Naive thymus-derived CD4-positive, alpha-beta T cell (primary cell): ENCODE measurements around the gene TRIM40. TPM values are rescaled to one million over a fixed set of nuclear protein-coding genes. Genes with fewer than 3 reads are reported as not detected.

ENCODE experiments used
- ATAC-seq: fragments of 150-1000 bp; cut with Tn5 transposase; 2 replicates; pipeline ENCODE4 v1.10.0; 2021; ENCODE audit warnings: mild to moderate bottlenecking, moderate library complexity
- CTCF ChIA-PET: fragments of 350-600 bp; sonication (Branson Sonifier 250); formaldehyde crosslinking; loops from one replicate; lab custom pipeline; 2021; ENCODE audit warnings: antibody characterized with exemption; lab: Charles Lee
- POLR2A ChIA-PET: fragments of 350-600 bp; sonication (Branson Sonifier 250); formaldehyde crosslinking; loops from one replicate; lab custom pipeline; 2021; ENCODE audit warnings: antibody characterized with exemption, inconsistent platforms; lab: Charles Lee
- DNase-seq, 9 donors: peaks; one replicate each; pipeline versions ENCODE4 v3.0.0 to v3.0.0-alpha.2; 2020 to 2022; ENCODE audit warnings: mixed read lengths in 1 of 9
- H3K27ac ChIP-seq: one replicate; pipeline ENCODE4 v1.7.0; 2013; ENCODE audit warnings: mild to moderate bottlenecking, low read depth, low read length, moderate library complexity
- H3K27me3 ChIP-seq, 2 donors: one replicate each; pipeline ENCODE4 v1.7.0; 2013; ENCODE audit warnings: low read length in 2 of 2, mild to moderate bottlenecking in 2 of 2, moderate library complexity in 2 of 2; ENCODE audit not compliant: control insufficient read depth in 2 of 2, insufficient read depth in 2 of 2
- H3K36me3 ChIP-seq, 3 experiments: 1 replicate in 2 of 3; 2 replicates in 1 of 3; pipeline ENCODE4 v1.7.0; 2013; ENCODE audit warnings: low read length in 3 of 3, mild to moderate bottlenecking in 3 of 3, moderate library complexity in 1 of 3; ENCODE audit not compliant: insufficient read depth in 3 of 3, control insufficient read depth in 2 of 3
- H3K4me1 ChIP-seq, 2 donors: one replicate each; pipeline ENCODE4 v1.7.0; 2013; ENCODE audit warnings: low read length in 2 of 2, mild to moderate bottlenecking in 2 of 2, moderate library complexity in 1 of 2; ENCODE audit not compliant: control insufficient read depth in 2 of 2, insufficient read depth in 2 of 2
- H3K4me3 ChIP-seq: 2 replicates; pipeline ENCODE4 v1.7.0; 2013; ENCODE audit warnings: mild to moderate bottlenecking, low read length
- H3K9me3 ChIP-seq, 3 experiments: 1 replicate in 2 of 3; 2 replicates in 1 of 3; pipeline ENCODE4 v1.7.0; 2013; ENCODE audit warnings: low read length in 3 of 3; ENCODE audit not compliant: control insufficient read depth in 2 of 3
- H3K27ac Mint-ChIP-seq, 9 donors: one replicate each; pipeline ENCODE4 v1.8.0; 2020 to 2022; ENCODE audit warnings: mixed read lengths in 9 of 9, mild to moderate bottlenecking in 8 of 9, moderate library complexity in 5 of 9, inconsistent platforms in 2 of 9
- H3K27me3 Mint-ChIP-seq, 5 donors: one replicate each; pipeline ENCODE4 v1.8.0; 2021 to 2022; ENCODE audit warnings: mixed read lengths in 5 of 5, mild to moderate bottlenecking in 1 of 5
- H3K36me3 Mint-ChIP-seq, 5 donors: one replicate each; pipeline ENCODE4 v1.8.0; 2020 to 2022; ENCODE audit warnings: mixed read lengths in 5 of 5, mild to moderate bottlenecking in 3 of 5, inconsistent platforms in 1 of 5
- H3K4me1 Mint-ChIP-seq, 7 donors: one replicate each; pipeline ENCODE4 v1.8.0; 2020 to 2022; ENCODE audit warnings: mixed read lengths in 7 of 7, mild to moderate bottlenecking in 3 of 7, inconsistent platforms in 1 of 7
- H3K4me3 Mint-ChIP-seq, 10 donors: one replicate each; pipeline ENCODE4 v1.8.0; 2020 to 2022; ENCODE audit warnings: mild to moderate bottlenecking in 10 of 10, mixed read lengths in 10 of 10, moderate library complexity in 6 of 10, inconsistent platforms in 2 of 10
- H3K9me3 Mint-ChIP-seq, 11 donors: one replicate each; pipeline ENCODE4 v1.8.0; 2020 to 2022; ENCODE audit warnings: mixed read lengths in 11 of 11, mild to moderate bottlenecking in 4 of 11, inconsistent platforms in 1 of 11, moderate library complexity in 1 of 11
- intact Hi-C, 2 donors: fragments of 100-400 bp; cut with micrococcal nuclease; formaldehyde crosslinking; loops; one replicate each; pipeline ENCODE4 v1.15.1; 2023
- polyA plus RNA-seq, 2 donors: library from polyadenylated mRNA; unstranded; fragments of 300-500 nt; fragmentation: Illumina TruSeq; gene quantifications; one replicate each; pipeline ENCODE4 v1.2.3, GENCODE V29; 2021
- total RNA-seq, 6 experiments: library from RNA in 5 of 6; stranded (reverse) in 5 of 6; gene quantifications; 1 replicate in 5 of 6; 2 replicates in 1 of 6; pipeline ENCODE4 v1.2.3 and lab custom pipeline; 2021 to 2026

TRIM40 gene
- total and polyA plus RNA-seq, 7 experiments from 2014 or later: not detected

GRCh38 chr6:30178837-30179236 lies 42.9 kb downstream of the TRIM40 start:
- H3K4me1 Mint-ChIP-seq: peaks cover 0 to 12% (median 0%) of the 10 kb centered on the region in 7 donors
- no peak for ATAC-seq
- H3K36me3 Mint-ChIP-seq: peaks cover 0 to 11% (median 0%) of the 10 kb centered on the region in 5 donors
- ChIA-PET CTCF (no interaction called here), POLR2A (no interaction called here)
- H3K27ac ChIP-seq: no peak overlapping the region
- no peaks in the 10 kb centered on the region for H3K4me1 ChIP-seq
- intact Hi-C loops: no loop called here
- DNase-seq: no peak
- H3K9me3 Mint-ChIP-seq: peaks cover 0 to 18% (median 11%) of the 10 kb centered on the region in 11 donors
- H3K27me3 ChIP-seq: peaks cover 0 to 4% of the 10 kb centered on the region in 2 donors
- H3K9me3 ChIP-seq: no peaks in the 10 kb centered on the region
- no peak overlapping the region for H3K27ac Mint-ChIP-seq
- H3K27me3 Mint-ChIP-seq: peaks cover 52 to 57% (median 55%) of the 10 kb centered on the region in 5 donors
- no peak overlapping the region for H3K4me3 ChIP-seq
- H3K36me3 ChIP-seq: no peaks in the 10 kb centered on the region
- no peak overlapping the region for H3K4me3 Mint-ChIP-seq

GRCh38 chr6:30180145-30180544 lies 44.2 kb downstream of the TRIM40 start:
- POLR2A ChIA-PET: interaction anchor here (0.7 kb wide), 1 partner anchor 1494 kb away, joined by 3 read pairs; no protein-coding TSS in a partner anchor
- ATAC-seq: no peak
- DNase-seq: no peak
- H3K9me3 Mint-ChIP-seq: peaks cover 0 to 18% (median 11%) of the 10 kb centered on the region in 11 donors
- H3K27me3 ChIP-seq: peaks cover 0 to 4% of the 10 kb centered on the region in 2 donors
- H3K4me3 Mint-ChIP-seq: no peak overlapping the region
- H3K36me3 Mint-ChIP-seq: peaks cover 4 to 16% (median 7%) of the 10 kb centered on the region in 5 donors
- no peak overlapping the region for H3K27ac Mint-ChIP-seq
- H3K27me3 Mint-ChIP-seq: peaks cover 40 to 45% (median 43%) of the 10 kb centered on the region in 5 donors
- H3K27ac ChIP-seq: no peak overlapping the region
- peaks cover 0 to 12% (median 0%) of the 10 kb centered on the region in 7 donors for H3K4me1 Mint-ChIP-seq
- no peak overlapping the region for H3K4me3 ChIP-seq
- no peaks in the 10 kb centered on the region for H3K4me1 ChIP-seq
- intact Hi-C loops: no loop called here
- CTCF ChIA-PET: interaction anchor here (0.6 kb wide), 1 partner anchor 48 kb away, joined by 3 read pairs; no protein-coding TSS in a partner anchor
- no peaks in the 10 kb centered on the region for H3K9me3 ChIP-seq
- H3K36me3 ChIP-seq: peaks cover 0 to 10% (median 0%) of the 10 kb centered on the region in 3 experiments

GRCh38 chr6:30184417-30185031 lies 48.6 kb downstream of the TRIM40 start:
- Mint-ChIP-seq H3K27me3 (peaks cover 2 to 7% (median 4%) of the 10 kb centered on the region in 5 donors), H3K4me3 (no peak overlapping the region), H3K36me3 (peaks cover 4 to 41% (median 25%) of the 10 kb centered on the region in 5 donors), H3K27ac (peak overlapping the region in 6 of 9 donors; percentile 2 to 68 (median 40)), H3K9me3 (peaks cover 0 to 11% (median 4%) of the 10 kb centered on the region in 11 donors), H3K4me1 (peaks cover 0 to 12% (median 0%) of the 10 kb centered on the region in 7 donors)
- Histone ChIP-seq H3K27ac (no peak overlapping the region), H3K4me3 (no peak overlapping the region), H3K36me3 (peaks cover 2 to 46% (median 8%) of the 10 kb centered on the region in 3 experiments), H3K27me3 (no peaks in the 10 kb centered on the region), H3K9me3 (no peaks in the 10 kb centered on the region), H3K4me1 (no peaks in the 10 kb centered on the region)
- ChIA-PET CTCF (no interaction called here), POLR2A (interaction anchor here (1.2 kb wide), 1 partner anchor 29 kb away, joined by 3 read pairs; the partner anchor contains the start of gene TRIM26)
- DNase-seq (no peak), ATAC-seq (no peak)
- intact Hi-C loops: no loop called here

- Mint-ChIP-seq H3K36me3 (peaks cover 4 to 52% (median 32%) of the 10 kb centered on the region in 5 donors), H3K27me3 (peaks cover 0 to under 1% (median 0%) of the 10 kb centered on the region in 5 donors), H3K4me1 (peaks cover 0 to 12% (median 0%) of the 10 kb centered on the region in 7 donors), H3K9me3 (peaks cover 0 to 5% (median 0%) of the 10 kb centered on the region in 11 donors), H3K27ac (peak overlapping the region in 2 of 9 donors; percentile 2 to 53), H3K4me3 (no peak overlapping the region)
- ATAC-seq: no peak
- H3K27ac ChIP-seq: no peak overlapping the region
- no peak for DNase-seq
- POLR2A ChIA-PET: interaction anchor here (1.2 kb wide), 1 partner anchor 27 kb away, joined by 3 read pairs; the partner anchor contains the start of gene TRIM26
- no peaks in the 10 kb centered on the region for H3K9me3 ChIP-seq
- CTCF ChIA-PET: no interaction called here
- intact Hi-C loops: no loop called here
- no peaks in the 10 kb centered on the region for H3K4me1 ChIP-seq
- no peak overlapping the region for H3K4me3 ChIP-seq
- peaks cover 11 to 61% (median 12%) of the 10 kb centered on the region in 3 experiments for H3K36me3 ChIP-seq
- H3K27me3 ChIP-seq: no peaks in the 10 kb centered on the region
These were observed 50.0 kb downstream of the TRIM40 start for GRCh38 chr6:30185846-30186484.

- no peaks in the 10 kb centered on the region for H3K4me1 Mint-ChIP-seq
- Histone ChIP-seq H3K9me3 (no peaks in the 10 kb centered on the region), H3K36me3 (peaks cover 11 to 77% (median 12%) of the 10 kb centered on the region in 3 experiments), H3K4me1 (no peaks in the 10 kb centered on the region), H3K27ac (no peak overlapping the region), H3K4me3 (no peak overlapping the region), H3K27me3 (no peaks in the 10 kb centered on the region)
- intact Hi-C loops: no loop called here
- no peak overlapping the region for H3K4me3 Mint-ChIP-seq
- peaks cover 4 to 67% (median 32%) of the 10 kb centered on the region in 5 donors for H3K36me3 Mint-ChIP-seq
- no peaks in the 10 kb centered on the region for H3K9me3 Mint-ChIP-seq
- ChIA-PET CTCF (interaction anchor here (0.8 to 1.5 kb wide), 2 partner anchors 31 to 53 kb away, joined by 3 read pairs; partner anchors contain the start of gene TRIM40), POLR2A (no interaction called here)
- ATAC-seq (no peak), DNase-seq (no peak)
- no peaks in the 10 kb centered on the region for H3K27me3 Mint-ChIP-seq
- peak overlapping the region in 3 of 9 donors; percentile 40 to 50 (median 48) for H3K27ac Mint-ChIP-seq
These were observed 52.6 kb downstream of the TRIM40 start for GRCh38 chr6:30188541-30188940.

GRCh38 chr6:30192076-30192475 lies 56.1 kb downstream of the TRIM40 start:
- Mint-ChIP-seq H3K36me3 (peaks cover under 1 to 65% (median 29%) of the 10 kb centered on the region in 5 donors), H3K9me3 (peaks cover 0 to 1% (median 0%) of the 10 kb centered on the region in 11 donors), H3K4me3 (no peak overlapping the region), H3K27ac (peak overlapping the region in 3 of 9 donors; percentile 11 to 69 (median 15)), H3K27me3 (no peaks in the 10 kb centered on the region), H3K4me1 (peaks cover 0 to 7% (median 0%) of the 10 kb centered on the region in 7 donors)
- Histone ChIP-seq H3K36me3 (peaks cover 13 to 74% (median 25%) of the 10 kb centered on the region in 3 experiments), H3K27me3 (no peaks in the 10 kb centered on the region), H3K9me3 (no peaks in the 10 kb centered on the region), H3K4me3 (no peak overlapping the region), H3K4me1 (no peaks in the 10 kb centered on the region), H3K27ac (no peak overlapping the region)
- no peak for DNase-seq
- CTCF ChIA-PET: no interaction called here
- POLR2A ChIA-PET: interaction anchor here (0.6 kb wide), 1 partner anchor 27 kb away, joined by 3 read pairs; no protein-coding TSS in a partner anchor
- no peak for ATAC-seq
- intact Hi-C loops: no loop called here
